ENCODE results near the gene PID1. TPM values are rescaled to one million over a fixed set of nuclear protein-coding genes. Genes with fewer than 3 reads are reported as not detected.

The PID1 gene
- polyA plus RNA-seq, 4 donors: 4.9 to 26.0 (median 14.6) TPM

GRCh38 chr2:229178706-229179105 is 92.4 kb downstream of the PID1 start:
- FAIRE-seq (no peak), DNase-seq (no peak)
- Histone ChIP-seq H3K4me1 (ENCODE audit: control insufficient read depth in 3 of 3, insufficient read depth in 2 of 3, low read depth in 1 of 3, low read length in 2 of 3) (no peaks in the 10 kb centered on the region), H3K27me3 (ENCODE audit: control insufficient read depth in 3 of 3, insufficient read depth in 3 of 3, low read length in 3 of 3) (no peaks in the 10 kb centered on the region), H3K4me3 (ENCODE audit: low read depth in 1 of 3, low read length in 3 of 3) (no peak overlapping the region), H3K36me3 (ENCODE audit: control insufficient read depth in 3 of 3, insufficient read depth in 2 of 3, low read depth in 1 of 3, low read length in 3 of 3) (no peaks in the 10 kb centered on the region), H3K27ac (ENCODE audit: low read depth in 1 of 3, low read length in 2 of 3) (no peak overlapping the region), H3K9me3 (ENCODE audit: control insufficient read depth in 2 of 2, insufficient read depth in 1 of 2, low read depth in 1 of 2, low read length in 1 of 2) (peaks cover 1 to 3% of the 10 kb centered on the region in 2 donors)
- WGBS, 3 donors: 73 to 83% (median 82%) methylated on average over 5 of the region's 5 CpGs

GRCh38 chr2:229178117-229178516 is 93.0 kb downstream of the PID1 start:
- no peak for FAIRE-seq
- no peaks in the 10 kb centered on the region for H3K36me3 ChIP-seq (ENCODE audit: control insufficient read depth in 3 of 3, insufficient read depth in 2 of 3, low read depth in 1 of 3, low read length in 3 of 3)
- WGBS, 3 donors: 70 to 85% (median 73%) methylated on average over 3 of the region's 3 CpGs
- H3K27ac ChIP-seq (ENCODE audit: low read depth in 1 of 3, low read length in 2 of 3): no peak overlapping the region
- no peak for DNase-seq
- H3K27me3 ChIP-seq (ENCODE audit: control insufficient read depth in 3 of 3, insufficient read depth in 3 of 3, low read length in 3 of 3): no peaks in the 10 kb centered on the region
- no peaks in the 10 kb centered on the region for H3K4me1 ChIP-seq (ENCODE audit: control insufficient read depth in 3 of 3, insufficient read depth in 2 of 3, low read depth in 1 of 3, low read length in 2 of 3)
- peaks cover 1 to 3% of the 10 kb centered on the region in 2 donors for H3K9me3 ChIP-seq (ENCODE audit: control insufficient read depth in 2 of 2, insufficient read depth in 1 of 2, low read depth in 1 of 2, low read length in 1 of 2)
- H3K4me3 ChIP-seq (ENCODE audit: low read depth in 1 of 3, low read length in 3 of 3): no peak overlapping the region

- Histone ChIP-seq H3K4me1 (ENCODE audit: control insufficient read depth in 3 of 3, insufficient read depth in 2 of 3, low read depth in 1 of 3, low read length in 2 of 3) (peaks cover 0 to under 1% (median 0%) of the 10 kb centered on the region in 3 donors), H3K36me3 (ENCODE audit: control insufficient read depth in 3 of 3, insufficient read depth in 2 of 3, low read depth in 1 of 3, low read length in 3 of 3) (no peaks in the 10 kb centered on the region), H3K27ac (ENCODE audit: low read depth in 1 of 3, low read length in 2 of 3) (no peak overlapping the region), H3K27me3 (ENCODE audit: control insufficient read depth in 3 of 3, insufficient read depth in 3 of 3, low read length in 3 of 3) (no peaks in the 10 kb centered on the region), H3K9me3 (ENCODE audit: control insufficient read depth in 2 of 2, insufficient read depth in 1 of 2, low read depth in 1 of 2, low read length in 1 of 2) (peaks cover 1 to 3% of the 10 kb centered on the region in 2 donors), H3K4me3 (ENCODE audit: low read depth in 1 of 3, low read length in 3 of 3) (no peak overlapping the region)
- 55 to 62% (median 56%) methylated on average over 3 of the region's 3 CpGs for WGBS, 3 donors
- no peak for DNase-seq
- no peak for FAIRE-seq
Measured at GRCh38 chr2:229176136-229176535, 95.0 kb downstream of the PID1 start.

GRCh38 chr2:229175497-229175863 is 95.6 kb downstream of the PID1 start:
- FAIRE-seq: no peak
- 80 to 99% (median 96%) methylated on average over 1 of the region's 1 CpG for WGBS, 3 donors

DNA sequence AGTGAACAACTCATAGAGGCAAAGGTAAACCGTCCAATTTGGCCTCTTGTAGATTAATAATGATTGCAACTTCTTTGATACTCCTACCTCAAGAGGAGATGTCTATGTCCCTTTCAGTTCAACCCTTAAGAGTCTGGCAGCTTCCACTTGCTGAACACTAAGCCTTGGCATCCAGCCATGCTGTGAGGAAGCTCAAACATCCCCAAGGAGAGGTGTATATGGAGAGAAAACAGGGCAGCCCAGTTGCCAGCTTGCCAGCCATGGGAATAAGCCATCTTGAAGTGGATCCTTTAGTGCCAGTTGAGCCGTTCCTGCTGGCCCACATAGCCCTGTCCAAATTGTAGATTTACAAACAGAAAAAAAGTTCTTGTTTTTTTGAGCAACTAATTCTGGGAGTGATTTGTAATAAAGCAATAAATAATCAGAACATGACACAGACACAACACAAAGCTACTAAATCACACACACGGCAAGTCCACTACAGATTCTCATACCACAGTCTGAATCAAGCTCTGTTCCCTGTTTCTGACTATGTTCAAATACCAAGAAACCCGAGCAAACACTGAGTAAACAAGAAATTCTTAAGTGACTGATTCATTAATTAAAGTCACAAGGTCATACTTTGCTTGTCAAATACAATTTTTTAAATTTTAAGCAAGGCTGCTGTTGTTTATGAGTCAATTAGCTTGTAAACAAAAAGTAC is 96.1 kb downstream of the PID1 start:
- peaks cover 1 to 3% of the 10 kb centered on the region in 2 donors for H3K9me3 ChIP-seq (ENCODE audit: control insufficient read depth in 2 of 2, insufficient read depth in 1 of 2, low read depth in 1 of 2, low read length in 1 of 2)
- H3K4me3 ChIP-seq (ENCODE audit: low read depth in 1 of 3, low read length in 3 of 3): no peak overlapping the region
- no peaks in the 10 kb centered on the region for H3K36me3 ChIP-seq (ENCODE audit: control insufficient read depth in 3 of 3, insufficient read depth in 2 of 3, low read depth in 1 of 3, low read length in 3 of 3)
- no peak overlapping the region for H3K27ac ChIP-seq (ENCODE audit: low read depth in 1 of 3, low read length in 2 of 3)
- WGBS, 3 donors: 45 to 77% (median 59%) methylated on average over 4 of the region's 4 CpGs
- FAIRE-seq (no peak), DNase-seq (no peak)
- peaks cover 0 to 2% (median 0%) of the 10 kb centered on the region in 3 donors for H3K4me1 ChIP-seq (ENCODE audit: control insufficient read depth in 3 of 3, insufficient read depth in 2 of 3, low read depth in 1 of 3, low read length in 2 of 3)
- H3K27me3 ChIP-seq (ENCODE audit: control insufficient read depth in 3 of 3, insufficient read depth in 3 of 3, low read length in 3 of 3): no peaks in the 10 kb centered on the region

More at GRCh38 chr2:229175497-229175863, 95.6 kb downstream of the PID1 start:
- no peaks in the 10 kb centered on the region for H3K36me3 ChIP-seq (ENCODE audit: control insufficient read depth in 3 of 3, insufficient read depth in 2 of 3, low read depth in 1 of 3, low read length in 3 of 3)
- H3K27me3 ChIP-seq (ENCODE audit: control insufficient read depth in 3 of 3, insufficient read depth in 3 of 3, low read length in 3 of 3): no peaks in the 10 kb centered on the region
- no peak overlapping the region for H3K27ac ChIP-seq (ENCODE audit: low read depth in 1 of 3, low read length in 2 of 3)
- no peak for DNase-seq
- peaks cover 1 to 3% of the 10 kb centered on the region in 2 donors for H3K9me3 ChIP-seq (ENCODE audit: control insufficient read depth in 2 of 2, insufficient read depth in 1 of 2, low read depth in 1 of 2, low read length in 1 of 2)
- peaks cover 0 to 2% (median 0%) of the 10 kb centered on the region in 3 donors for H3K4me1 ChIP-seq (ENCODE audit: control insufficient read depth in 3 of 3, insufficient read depth in 2 of 3, low read depth in 1 of 3, low read length in 2 of 3)
- no peak overlapping the region for H3K4me3 ChIP-seq (ENCODE audit: low read depth in 1 of 3, low read length in 3 of 3)

DNA sequence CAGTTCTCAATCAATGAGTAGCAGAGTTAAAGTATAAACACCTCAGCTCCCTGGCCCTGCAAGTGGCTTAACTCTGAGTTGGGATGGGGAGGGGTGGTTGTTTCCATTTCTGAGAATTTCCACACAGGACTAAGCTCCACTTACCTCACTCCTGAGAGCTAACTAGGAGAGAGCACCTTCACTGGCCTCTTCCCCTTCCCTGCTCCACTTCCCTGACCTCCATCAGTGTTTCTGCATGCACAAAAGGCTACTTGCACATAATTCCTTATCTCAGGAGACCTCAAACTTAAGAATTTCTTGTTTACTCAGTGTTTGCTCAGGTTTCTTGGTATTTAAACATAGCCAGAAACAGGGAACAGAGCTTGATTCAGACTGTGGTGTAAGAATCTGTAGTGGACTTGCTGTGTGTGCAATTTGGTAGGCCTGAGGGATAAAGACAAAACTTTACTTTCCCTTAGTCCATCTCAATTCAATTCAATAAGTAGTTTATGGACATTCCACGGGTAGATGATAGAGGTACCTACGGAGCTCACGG is 97.2 kb downstream of the PID1 start:
- no peaks in the 10 kb centered on the region for H3K27me3 ChIP-seq (ENCODE audit: control insufficient read depth in 3 of 3, insufficient read depth in 3 of 3, low read length in 3 of 3)
- peaks cover 0 to 6% (median 2%) of the 10 kb centered on the region in 3 donors for H3K4me1 ChIP-seq (ENCODE audit: control insufficient read depth in 3 of 3, insufficient read depth in 2 of 3, low read depth in 1 of 3, low read length in 2 of 3)
- H3K4me3 ChIP-seq (ENCODE audit: low read depth in 1 of 3, low read length in 3 of 3): no peak overlapping the region
- WGBS, 3 donors: 74 to 87% (median 78%) methylated on average over 3 of the region's 3 CpGs
- FAIRE-seq: no peak
- no peak for DNase-seq
- no peak overlapping the region for H3K27ac ChIP-seq (ENCODE audit: low read depth in 1 of 3, low read length in 2 of 3)
- H3K9me3 ChIP-seq (ENCODE audit: control insufficient read depth in 2 of 2, insufficient read depth in 1 of 2, low read depth in 1 of 2, low read length in 1 of 2): peaks cover 1 to 3% of the 10 kb centered on the region in 2 donors
- H3K36me3 ChIP-seq (ENCODE audit: control insufficient read depth in 3 of 3, insufficient read depth in 2 of 3, low read depth in 1 of 3, low read length in 3 of 3): no peaks in the 10 kb centered on the region

GRCh38 chr2:229170916-229171315 is 100.2 kb downstream of the PID1 start:
- no peaks in the 10 kb centered on the region for H3K36me3 ChIP-seq (ENCODE audit: control insufficient read depth in 3 of 3, insufficient read depth in 2 of 3, low read depth in 1 of 3, low read length in 3 of 3)
- no peaks in the 10 kb centered on the region for H3K27me3 ChIP-seq (ENCODE audit: control insufficient read depth in 3 of 3, insufficient read depth in 3 of 3, low read length in 3 of 3)
- H3K4me3 ChIP-seq (ENCODE audit: low read depth in 1 of 3, low read length in 3 of 3): peak overlapping the region in 1 of 3 donors; percentile 33
- DNase-seq: peak in 1 of 2 donors; percentile 35
- peak overlapping the region in 1 of 3 donors; percentile 41 for H3K27ac ChIP-seq (ENCODE audit: low read depth in 1 of 3, low read length in 2 of 3)
- H3K9me3 ChIP-seq (ENCODE audit: control insufficient read depth in 2 of 2, insufficient read depth in 1 of 2, low read depth in 1 of 2, low read length in 1 of 2): peaks cover 1 to 3% of the 10 kb centered on the region in 2 donors
- FAIRE-seq: no peak
- 30 to 41% (median 31%) methylated on average over 3 of the region's 3 CpGs for WGBS, 3 donors
- peaks cover 0 to 6% (median 2%) of the 10 kb centered on the region in 3 donors for H3K4me1 ChIP-seq (ENCODE audit: control insufficient read depth in 3 of 3, insufficient read depth in 2 of 3, low read depth in 1 of 3, low read length in 2 of 3)

- Histone ChIP-seq H3K27me3 (ENCODE audit: control insufficient read depth in 3 of 3, insufficient read depth in 3 of 3, low read length in 3 of 3) (no peaks in the 10 kb centered on the region), H3K36me3 (ENCODE audit: control insufficient read depth in 3 of 3, insufficient read depth in 2 of 3, low read depth in 1 of 3, low read length in 3 of 3) (no peaks in the 10 kb centered on the region), H3K9me3 (ENCODE audit: control insufficient read depth in 2 of 2, insufficient read depth in 1 of 2, low read depth in 1 of 2, low read length in 1 of 2) (peaks cover 1 to 3% of the 10 kb centered on the region in 2 donors), H3K27ac (ENCODE audit: low read depth in 1 of 3, low read length in 2 of 3) (no peak overlapping the region), H3K4me3 (ENCODE audit: low read depth in 1 of 3, low read length in 3 of 3) (no peak overlapping the region), H3K4me1 (ENCODE audit: control insufficient read depth in 3 of 3, insufficient read depth in 2 of 3, low read depth in 1 of 3, low read length in 2 of 3) (peaks cover 0 to 6% (median 2%) of the 10 kb centered on the region in 3 donors)
- FAIRE-seq (no peak), DNase-seq (no peak)
- 59 to 67% (median 65%) methylated on average over 2 of the region's 2 CpGs for WGBS, 3 donors
Measured at GRCh38 chr2:229170171-229170570, 100.9 kb downstream of the PID1 start.
